LHCN-M2 (cell line): ENCODE results near the gene MRPS15. TPM values are rescaled to one million over a fixed set of nuclear protein-coding genes. Genes with fewer than 3 reads are reported as not detected.

Source experiments
- DNase-seq: peaks from one replicate; pipeline ENCODE4 v3.0.0-alpha.2; 2012; ENCODE audit warnings: low read depth
- total RNA-seq: library from RNA; depleted of rRNA; stranded (reverse); fragments of >200 nt; gene quantifications from 2 replicates; pipeline ENCODE4 v1.2.3, GENCODE V29; 2014; rRNA removed

The MRPS15 gene
- total RNA-seq, 1 experiment from 2014 or later = 80.3 TPM

GRCh38 chr1:36420836-36421317 is 43.3 kb downstream of the MRPS15 start:
- DNase-seq = peak; percentile 72

GRCh38 chr1:36420409-36420808 is 43.8 kb downstream of the MRPS15 start:
- no peak for DNase-seq

GRCh38 chr1:36419569-36419968 is 44.6 kb downstream of the MRPS15 start:
- peak; percentile 40 for DNase-seq

GRCh38 chr1:36419140-36419539 is 45.0 kb downstream of the MRPS15 start:
- no peak for DNase-seq

- DNase-seq = no peak
Measured at GRCh38 chr1:36417931-36418330, 46.3 kb downstream of the MRPS15 start.

- DNase-seq = no peak
Measured at GRCh38 chr1:36415661-36416326, 48.4 kb downstream of the MRPS15 start.

GRCh38 chr1:36414384-36414783 is 49.8 kb downstream of the MRPS15 start:
- no peak for DNase-seq

- DNase-seq = no peak
Measured at GRCh38 chr1:36411674-36412648, 52.2 kb downstream of the MRPS15 start.

- DNase-seq = peak; percentile 55
Measured at GRCh38 chr1:36408479-36408878, 55.7 kb downstream of the MRPS15 start.

- no peak for DNase-seq
Measured at GRCh38 chr1:36406440-36406839, 57.7 kb downstream of the MRPS15 start.

Other genes with a start within 250 kb of the MRPS15 start
- 71.0 and 87.7 TPM in 2 replicates for gene THRAP3, start 239.9 kb downstream of the MRPS15 start, total RNA-seq
- gene SH3D21, start 158.0 kb downstream of the MRPS15 start, total RNA-seq = 2.6 and 3.3 TPM in 2 replicates
- gene EVA1B, start 140.7 kb downstream of the MRPS15 start, total RNA-seq = 72.8 and 88.1 TPM in 2 replicates
- gene STK40, start 78.5 kb downstream of the MRPS15 start, total RNA-seq = 13.7 and 16.2 TPM in 2 replicates
- 7.3 and 11.6 TPM in 2 replicates for gene LSM10, start 66.5 kb downstream of the MRPS15 start, total RNA-seq
- 4.5 and 7.1 TPM in 2 replicates for gene OSCP1, start 13.9 kb downstream of the MRPS15 start, total RNA-seq
- gene CSF3R, start 18.5 kb upstream of the MRPS15 start, total RNA-seq = not detected in 2 replicates